SJSA1 (cell line): Measurements from ENCODE around the gene MARCKS. TPM values are rescaled to one million over a fixed set of nuclear protein-coding genes. Genes with fewer than 3 reads are reported as not detected.

Experiments
- DNase-seq, 2 experiments: peaks; one replicate each; pipeline ENCODE4 v3.0.0-alpha.2; 2015 to 2020; ENCODE audit warnings: low spot score in 2 of 2, low read depth in 1 of 2
- H3K27ac ChIP-seq: fragments of 250-450 bp; sonication (Bioruptor Pico); 2 replicates; pipeline ENCODE4 v1.5.1; 2020; ENCODE audit warnings: mild to moderate bottlenecking, moderate library complexity
- H3K27me3 ChIP-seq: fragments of 250-450 bp; sonication (Bioruptor Pico); replicated peaks from 2 replicates; pipeline ENCODE4 v1.5.1; 2020; ENCODE audit warnings: mild to moderate bottlenecking, moderate library complexity
- H3K36me3 ChIP-seq: fragments of 250-450 bp; sonication (Bioruptor Pico); 2 replicates; pipeline ENCODE4 v1.5.1; 2020; ENCODE audit warnings: mild to moderate bottlenecking
- H3K4me1 ChIP-seq: fragments of 250-450 bp; sonication (Bioruptor Pico); replicated peaks from 2 replicates; pipeline ENCODE4 v1.6.1; 2021; ENCODE audit warnings: mild to moderate bottlenecking
- H3K4me3 ChIP-seq: fragments of 250-450 bp; sonication (Bioruptor Pico); 2 replicates; pipeline ENCODE4 v1.5.1; 2020; ENCODE audit warnings: mild to moderate bottlenecking
- H3K9me3 ChIP-seq: fragments of 250-450 bp; sonication (Bioruptor Pico); replicated peaks from 2 replicates; pipeline ENCODE4 v1.5.1; 2020; ENCODE audit warnings: mild to moderate bottlenecking
- total RNA-seq: library from RNA; depleted of rRNA; stranded (reverse); fragments of >200 nt; shearing (Covaris generic); gene quantifications from 2 replicates; pipeline ENCODE4 v1.2.3, GENCODE V29; 2014; rRNA removed

The MARCKS gene
- total RNA-seq, result 148 and 159 TPM in 2 replicates

- H3K27me3 ChIP-seq, result no peaks in the 10 kb centered on the region
- peaks cover 32% of the 10 kb centered on the region for H3K36me3 ChIP-seq
- H3K4me3 ChIP-seq, result peak within 1 kb of the TSS; percentile 65
- H3K4me1 ChIP-seq, result peaks cover 3% of the 10 kb centered on the region
- peak; percentile 83 to 93 for DNase-seq
- no peaks in the 10 kb centered on the region for H3K9me3 ChIP-seq
- H3K27ac ChIP-seq, result peak within 1 kb of the TSS; percentile 84
These were observed at the start of gene MARCKS for GRCh38 chr6:113856625-113857555. Gene MARCKS, plus strand, starts transcription at chr6:113857345. Its CDS starts 401 bp downstream, at chr6:113857746.

- Histone ChIP-seq H3K27ac (no peak overlapping the region), H3K27me3 (no peaks in the 10 kb centered on the region), H3K4me3 (no peak overlapping the region), H3K36me3 (no peaks in the 10 kb centered on the region), H3K4me1 (0 out of 2 replicates have a peak, but pooled peaks cover 4% of the 10 kb centered on the region), H3K9me3 (no peaks in the 10 kb centered on the region)
- DNase-seq, result no peak
These were observed 47.3 kb upstream of the MARCKS start for GRCh38 chr6:113809826-113810225.

- no peak overlapping the region for H3K4me3 ChIP-seq
- H3K4me1 ChIP-seq, result 0 out of 2 replicates have a peak, but pooled peaks cover 4% of the 10 kb centered on the region
- no peak overlapping the region for H3K27ac ChIP-seq
- no peaks in the 10 kb centered on the region for H3K9me3 ChIP-seq
- no peaks in the 10 kb centered on the region for H3K36me3 ChIP-seq
- no peak for DNase-seq
- H3K27me3 ChIP-seq, result no peaks in the 10 kb centered on the region
These were observed 44.0 kb upstream of the MARCKS start for GRCh38 chr6:113813142-113813541.

GRCh38 chr6:113818578-113818977 is 38.6 kb upstream of the MARCKS start:
- no peak overlapping the region for H3K4me3 ChIP-seq
- no peak for DNase-seq
- 0 out of 2 replicates have a peak, but pooled peaks cover 1% of the 10 kb centered on the region for H3K4me1 ChIP-seq
- no peak overlapping the region for H3K27ac ChIP-seq
- no peaks in the 10 kb centered on the region for H3K9me3 ChIP-seq
- H3K27me3 ChIP-seq, result no peaks in the 10 kb centered on the region
- no peaks in the 10 kb centered on the region for H3K36me3 ChIP-seq

GRCh38 chr6:113819169-113819830 is 37.8 kb upstream of the MARCKS start:
- H3K36me3 ChIP-seq, result no peaks in the 10 kb centered on the region
- no peak for DNase-seq
- no peak overlapping the region for H3K27ac ChIP-seq
- peaks cover 7% of the 10 kb centered on the region for H3K4me1 ChIP-seq
- no peak overlapping the region for H3K4me3 ChIP-seq
- no peaks in the 10 kb centered on the region for H3K9me3 ChIP-seq
- H3K27me3 ChIP-seq, result no peaks in the 10 kb centered on the region

GRCh38 chr6:113820761-113821160 is 36.4 kb upstream of the MARCKS start:
- DNase-seq, result no peak
- Histone ChIP-seq H3K9me3 (no peaks in the 10 kb centered on the region), H3K4me1 (peaks cover 18% of the 10 kb centered on the region), H3K27ac (no peak overlapping the region), H3K27me3 (no peaks in the 10 kb centered on the region), H3K36me3 (no peaks in the 10 kb centered on the region), H3K4me3 (no peak overlapping the region)

- Histone ChIP-seq H3K9me3 (no peaks in the 10 kb centered on the region), H3K4me3 (no peak overlapping the region), H3K27ac (no peak overlapping the region), H3K36me3 (no peaks in the 10 kb centered on the region), H3K4me1 (peaks cover 18% of the 10 kb centered on the region), H3K27me3 (no peaks in the 10 kb centered on the region)
- DNase-seq, result no peak
These were observed 35.7 kb upstream of the MARCKS start for GRCh38 chr6:113821445-113821844.

- no peaks in the 10 kb centered on the region for H3K36me3 ChIP-seq
- H3K27me3 ChIP-seq, result no peaks in the 10 kb centered on the region
- H3K9me3 ChIP-seq, result no peaks in the 10 kb centered on the region
- DNase-seq, result peak in 1 of 2 experiments; percentile 15
- no peak overlapping the region for H3K4me3 ChIP-seq
- peaks cover 18% of the 10 kb centered on the region for H3K4me1 ChIP-seq
- H3K27ac ChIP-seq, result no peak overlapping the region
These were observed 33.2 kb upstream of the MARCKS start for GRCh38 chr6:113823916-113824315.

- H3K9me3 ChIP-seq, result no peaks in the 10 kb centered on the region
- H3K4me3 ChIP-seq, result no peak overlapping the region
- H3K27ac ChIP-seq, result no peak overlapping the region
- DNase-seq, result peak in 1 of 2 experiments; percentile 16
- H3K36me3 ChIP-seq, result no peaks in the 10 kb centered on the region
- peaks cover 18% of the 10 kb centered on the region for H3K4me1 ChIP-seq
- H3K27me3 ChIP-seq, result no peaks in the 10 kb centered on the region
These were observed 32.7 kb upstream of the MARCKS start for GRCh38 chr6:113824411-113824810.

GRCh38 chr6:113824866-113825265 is 32.3 kb upstream of the MARCKS start:
- Histone ChIP-seq H3K4me3 (no peak overlapping the region), H3K27ac (no peak overlapping the region), H3K27me3 (no peaks in the 10 kb centered on the region), H3K36me3 (no peaks in the 10 kb centered on the region), H3K9me3 (no peaks in the 10 kb centered on the region), H3K4me1 (peaks cover 18% of the 10 kb centered on the region)
- DNase-seq, result no peak

GRCh38 chr6:113825781-113826180 is 31.4 kb upstream of the MARCKS start:
- Histone ChIP-seq H3K4me1 (peaks cover 18% of the 10 kb centered on the region), H3K27ac (no peak overlapping the region), H3K27me3 (no peaks in the 10 kb centered on the region), H3K36me3 (no peaks in the 10 kb centered on the region), H3K9me3 (no peaks in the 10 kb centered on the region), H3K4me3 (no peak overlapping the region)
- DNase-seq, result peak; percentile 69 to 75

GRCh38 chr6:113828984-113829695 is 28.0 kb upstream of the MARCKS start:
- no peak for DNase-seq
- H3K36me3 ChIP-seq, result no peaks in the 10 kb centered on the region
- no peaks in the 10 kb centered on the region; the same call in 1 of the 2 replicates for H3K9me3 ChIP-seq
- peaks cover 17% of the 10 kb centered on the region for H3K4me1 ChIP-seq
- H3K4me3 ChIP-seq, result no peak overlapping the region
- no peak overlapping the region for H3K27ac ChIP-seq
- H3K27me3 ChIP-seq, result no peaks in the 10 kb centered on the region

- H3K27me3 ChIP-seq, result no peaks in the 10 kb centered on the region
- H3K27ac ChIP-seq, result no peak overlapping the region
- no peak overlapping the region for H3K4me3 ChIP-seq
- peaks cover 12% of the 10 kb centered on the region for H3K4me1 ChIP-seq
- H3K36me3 ChIP-seq, result no peaks in the 10 kb centered on the region
- no peaks in the 10 kb centered on the region; the same call in 1 of the 2 replicates for H3K9me3 ChIP-seq
- DNase-seq, result no peak
These were observed 27.5 kb upstream of the MARCKS start for GRCh38 chr6:113829696-113830045.
